ENCODE measurements around the gene SLC49A3.

SLC49A3 gene

GRCh38 chr4:666436-666810 is 22.5 kb downstream of the SLC49A3 start:
- TF ChIP-seq, protein P1, sequence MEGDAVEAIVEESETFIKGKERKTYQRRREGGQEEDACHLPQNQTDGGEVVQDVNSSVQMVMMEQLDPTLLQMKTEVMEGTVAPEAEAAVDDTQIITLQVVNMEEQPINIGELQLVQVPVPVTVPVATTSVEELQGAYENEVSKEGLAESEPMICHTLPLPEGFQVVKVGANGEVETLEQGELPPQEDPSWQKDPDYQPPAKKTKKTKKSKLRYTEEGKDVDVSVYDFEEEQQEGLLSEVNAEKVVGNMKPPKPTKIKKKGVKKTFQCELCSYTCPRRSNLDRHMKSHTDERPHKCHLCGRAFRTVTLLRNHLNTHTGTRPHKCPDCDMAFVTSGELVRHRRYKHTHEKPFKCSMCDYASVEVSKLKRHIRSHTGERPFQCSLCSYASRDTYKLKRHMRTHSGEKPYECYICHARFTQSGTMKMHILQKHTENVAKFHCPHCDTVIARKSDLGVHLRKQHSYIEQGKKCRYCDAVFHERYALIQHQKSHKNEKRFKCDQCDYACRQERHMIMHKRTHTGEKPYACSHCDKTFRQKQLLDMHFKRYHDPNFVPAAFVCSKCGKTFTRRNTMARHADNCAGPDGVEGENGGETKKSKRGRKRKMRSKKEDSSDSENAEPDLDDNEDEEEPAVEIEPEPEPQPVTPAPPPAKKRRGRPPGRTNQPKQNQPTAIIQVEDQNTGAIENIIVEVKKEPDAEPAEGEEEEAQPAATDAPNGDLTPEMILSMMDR (IDR thresholded peaks at IDR 0.05; ENCODE audit: insufficient read depth, low read depth, low read length, missing control alignments): no peak
- no peak for DNase-seq (ENCODE audit: low read depth)
- H3K4me3 ChIP-seq (ENCODE audit: low read length): no peak overlapping the region

GRCh38 chr4:665751-666435 is 23.1 kb downstream of the SLC49A3 start:
- no peak overlapping the region for H3K4me3 ChIP-seq (ENCODE audit: low read length)
- DNase-seq (ENCODE audit: low read depth): no peak
- TF ChIP-seq, protein P1 (IDR thresholded peaks at IDR 0.05; ENCODE audit: insufficient read depth, low read depth, low read length, missing control alignments): no peak

- TF ChIP-seq, protein P1 (IDR thresholded peaks at IDR 0.05; ENCODE audit: insufficient read depth, low read depth, low read length, missing control alignments): no peak
- no peak for DNase-seq (ENCODE audit: low read depth)
- no peak overlapping the region for H3K4me3 ChIP-seq (ENCODE audit: low read length)
Measured at GRCh38 chr4:665381-665750, 23.6 kb downstream of the SLC49A3 start.

DNA sequence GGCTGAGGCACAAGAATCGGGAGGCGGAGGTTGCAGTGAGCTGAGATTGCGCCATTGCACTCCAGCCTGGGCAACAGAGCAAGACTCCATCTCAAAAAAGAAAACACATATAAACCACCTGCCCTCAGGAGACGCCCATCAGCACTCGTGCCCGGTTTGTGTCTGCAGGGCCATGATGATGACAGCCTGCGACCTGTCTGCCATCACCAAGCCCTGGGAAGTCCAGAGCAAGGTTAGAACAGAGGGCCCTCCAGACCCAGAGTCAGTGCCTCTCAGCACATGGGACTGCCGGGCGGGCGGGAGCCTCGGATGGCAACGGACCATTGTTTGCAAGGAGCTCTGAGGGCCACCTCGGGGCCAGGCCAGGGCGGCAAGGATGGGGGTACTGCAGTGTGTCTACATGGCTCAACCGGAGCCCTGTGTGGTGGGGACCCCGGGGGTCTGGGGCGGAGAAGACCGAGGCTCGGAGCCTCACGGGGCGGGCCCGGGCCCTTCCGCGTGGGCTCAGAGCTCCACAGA is 24.2 kb downstream of the SLC49A3 start:
- no peak for DNase-seq (ENCODE audit: low read depth)
- TF ChIP-seq, protein P1 (IDR thresholded peaks at IDR 0.05; ENCODE audit: insufficient read depth, low read depth, low read length, missing control alignments): no peak

DNA sequence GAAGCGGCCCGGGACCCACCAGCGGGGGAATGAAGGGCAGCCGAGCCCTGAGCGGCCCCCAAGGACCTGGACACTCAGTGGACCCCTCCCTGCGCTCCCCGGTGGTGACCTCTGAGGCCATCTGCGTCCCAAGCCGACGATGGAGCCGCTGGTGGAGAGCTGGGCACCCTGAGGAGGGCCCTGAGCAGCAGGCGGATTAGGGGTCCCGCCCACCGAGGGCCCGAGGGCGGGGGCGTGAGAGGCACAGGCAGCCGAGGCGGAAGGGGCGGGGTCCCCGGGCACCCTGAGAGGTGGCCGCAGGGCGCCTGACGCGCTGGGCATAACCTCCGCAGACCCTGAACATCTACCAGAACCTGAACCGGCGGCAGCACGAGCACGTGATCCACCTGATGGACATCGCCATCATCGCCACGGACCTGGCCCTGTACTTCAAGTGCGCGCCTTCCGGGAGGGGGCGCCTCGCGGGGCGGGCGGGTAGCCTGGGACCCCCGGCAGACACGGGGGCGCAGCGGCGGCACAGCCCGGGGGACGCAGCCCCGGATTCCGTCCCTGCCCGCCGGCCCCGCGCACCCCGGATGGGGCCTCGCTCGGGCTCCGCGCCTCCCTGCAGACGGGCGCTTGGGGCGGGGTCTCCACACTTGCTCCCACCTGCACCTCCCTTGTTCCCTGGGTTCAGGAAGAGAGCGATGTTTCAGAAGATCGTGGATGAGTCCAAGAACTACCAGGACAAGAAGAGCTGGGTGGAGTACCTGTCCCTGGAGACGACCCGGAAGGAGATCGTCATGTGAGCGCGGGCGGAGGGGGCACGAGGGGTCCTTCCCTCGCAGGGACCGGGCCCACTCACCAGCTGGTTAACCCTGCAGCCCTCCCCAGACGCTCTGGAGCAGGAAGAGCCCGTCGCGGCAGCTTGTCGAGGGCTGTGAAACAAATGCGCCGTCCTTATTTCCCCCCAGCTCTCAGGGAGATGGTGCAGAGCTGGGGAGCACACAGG is 25.2 kb downstream of the SLC49A3 start:
- DNase-seq (ENCODE audit: low read depth): no peak
- TF ChIP-seq, protein P1 (IDR thresholded peaks at IDR 0.05; ENCODE audit: insufficient read depth, low read depth, low read length, missing control alignments): no peak
- peak overlapping the region; percentile 31 for H3K4me3 ChIP-seq (ENCODE audit: low read length)

More for the DNA sequence above, 24.2 kb downstream of the SLC49A3 start:
- H3K4me3 ChIP-seq (ENCODE audit: low read length): no peak overlapping the region

- TF ChIP-seq, protein P1 (IDR thresholded peaks at IDR 0.05; ENCODE audit: insufficient read depth, low read depth, low read length, missing control alignments): no peak
- no peak overlapping the region for H3K4me3 ChIP-seq (ENCODE audit: low read length)
- no peak for DNase-seq (ENCODE audit: low read depth)
Measured at GRCh38 chr4:663046-663437, 25.9 kb downstream of the SLC49A3 start.

All from epithelial cell of esophagus (primary cell).